HCT116 (cell line): ENCODE measurements around the gene SLC9C2.
"Not testable (repeated sequence)": the region's sequence is repeated elsewhere in the genome, so short reads cannot be mapped to it uniquely, and the experiment has no call there.

Experiments
- CTCF ChIP-seq, 3 experiments: fragments of 200-600 bp in 1 of 3; sonication (generic) in 1 of 3; IDR thresholded peaks in 2 of 3; conservative IDR thresholded peaks in 1 of 3; 2 replicates each; pipeline ENCODE4 v1.5.1; 2012 to 2017; ENCODE audit warnings: low read depth in 2 of 3, low read length in 2 of 3, antibody characterized with exemption in 1 of 3, borderline replicate concordance in 1 of 3, control low read depth in 1 of 3, mild to moderate bottlenecking in 1 of 3, mixed read lengths in 1 of 3, mixed run types in 1 of 3, moderate library complexity in 1 of 3; ENCODE audit not compliant: insufficient read depth in 1 of 3
- EGR1 ChIP-seq: IDR thresholded peaks from 2 replicates; pipeline ENCODE4 v1.6.1; 2012; ENCODE audit warnings: low read depth
- EZH2 ChIP-seq: fragments of 200-600 bp; sonication (generic); IDR thresholded peaks from 2 replicates; pipeline ENCODE4 v1.6.1; 2017; ENCODE audit warnings: antibody characterized with exemption, mixed run types
- POLR2A ChIP-seq: IDR thresholded peaks from 2 replicates; pipeline ENCODE4 v1.7.0; 2011; ENCODE audit warnings: borderline replicate concordance; ENCODE audit not compliant: insufficient read depth, insufficient read length; ENCODE audit errors: extremely low read depth
- POLR2AphosphoS5 ChIP-seq: IDR thresholded peaks from 2 replicates; pipeline ENCODE4 v1.6.1; 2011; ENCODE audit warnings: mild to moderate bottlenecking, low read depth, low read length, moderate library complexity
- RAD21 ChIP-seq: IDR thresholded peaks from 2 replicates; pipeline ENCODE4 v1.6.1; 2012; ENCODE audit warnings: low read depth, mild to moderate bottlenecking
- YY1 ChIP-seq: IDR thresholded peaks from 2 replicates; pipeline ENCODE4 v1.6.1; 2011; ENCODE audit warnings: low read length, low read depth, moderate library complexity, mild to moderate bottlenecking; ENCODE audit not compliant: insufficient replicate concordance; ENCODE audit errors: extremely low read depth
- ZFX ChIP-seq: fragments of 450-650 bp; IDR thresholded peaks from 2 replicates; pipeline ENCODE4 v1.6.1; 2017
- ZNF274 ChIP-seq: fragments of 200-500 bp; sonication (Bioruptor generic); IDR thresholded peaks from 2 replicates; pipeline ENCODE4 v1.6.1; 2014; ENCODE audit warnings: mild to moderate bottlenecking, low read depth, low read length, inconsistent platforms
- TF ChIP-seq, protein P1 (sequence below): IDR thresholded peaks from 2 replicates; pipeline ENCODE4 v1.6.1; 2012; ENCODE audit warnings: low read depth

- TF ChIP-seq CTCF (IDR thresholded peaks at IDR 0.05 in 2 of 3, conservative IDR thresholded peaks at IDR 0.05 in 1 of 3; ENCODE audit: borderline replicate concordance in 1 of 3, insufficient read depth in 1 of 3, low read depth in 2 of 3, low read length in 2 of 3); POLR2A; EZH2; RAD21; ZFX; POLR2AphosphoS5; ZNF274; EGR1; YY1: not testable (repeated sequence)
- TF ChIP-seq, protein P1, sequence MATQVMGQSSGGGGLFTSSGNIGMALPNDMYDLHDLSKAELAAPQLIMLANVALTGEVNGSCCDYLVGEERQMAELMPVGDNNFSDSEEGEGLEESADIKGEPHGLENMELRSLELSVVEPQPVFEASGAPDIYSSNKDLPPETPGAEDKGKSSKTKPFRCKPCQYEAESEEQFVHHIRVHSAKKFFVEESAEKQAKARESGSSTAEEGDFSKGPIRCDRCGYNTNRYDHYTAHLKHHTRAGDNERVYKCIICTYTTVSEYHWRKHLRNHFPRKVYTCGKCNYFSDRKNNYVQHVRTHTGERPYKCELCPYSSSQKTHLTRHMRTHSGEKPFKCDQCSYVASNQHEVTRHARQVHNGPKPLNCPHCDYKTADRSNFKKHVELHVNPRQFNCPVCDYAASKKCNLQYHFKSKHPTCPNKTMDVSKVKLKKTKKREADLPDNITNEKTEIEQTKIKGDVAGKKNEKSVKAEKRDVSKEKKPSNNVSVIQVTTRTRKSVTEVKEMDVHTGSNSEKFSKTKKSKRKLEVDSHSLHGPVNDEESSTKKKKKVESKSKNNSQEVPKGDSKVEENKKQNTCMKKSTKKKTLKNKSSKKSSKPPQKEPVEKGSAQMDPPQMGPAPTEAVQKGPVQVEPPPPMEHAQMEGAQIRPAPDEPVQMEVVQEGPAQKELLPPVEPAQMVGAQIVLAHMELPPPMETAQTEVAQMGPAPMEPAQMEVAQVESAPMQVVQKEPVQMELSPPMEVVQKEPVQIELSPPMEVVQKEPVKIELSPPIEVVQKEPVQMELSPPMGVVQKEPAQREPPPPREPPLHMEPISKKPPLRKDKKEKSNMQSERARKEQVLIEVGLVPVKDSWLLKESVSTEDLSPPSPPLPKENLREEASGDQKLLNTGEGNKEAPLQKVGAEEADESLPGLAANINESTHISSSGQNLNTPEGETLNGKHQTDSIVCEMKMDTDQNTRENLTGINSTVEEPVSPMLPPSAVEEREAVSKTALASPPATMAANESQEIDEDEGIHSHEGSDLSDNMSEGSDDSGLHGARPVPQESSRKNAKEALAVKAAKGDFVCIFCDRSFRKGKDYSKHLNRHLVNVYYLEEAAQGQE = not testable (repeated sequence)
Measured at GRCh38 chr1:173591138-173591537, 11.7 kb downstream of the SLC9C2 start.
